Mesendoderm (in vitro differentiated cells): Measurements from ENCODE around the gene COL4A3.
"Not testable (repeated sequence)": the region's sequence is repeated elsewhere in the genome, so short reads cannot be mapped to it uniquely, and the experiment has no call there.

ENCODE experiments used
- DNase-seq: peaks from one replicate; pipeline ENCODE4 v3.0.0; 2013
- H2AK5ac ChIP-seq: 2 replicates; pipeline ENCODE4 v1.6.1; 2013; ENCODE audit warnings: low read length, inconsistent platforms
- H2BK120ac ChIP-seq: 2 replicates; pipeline ENCODE4 v1.6.1; 2013; ENCODE audit warnings: low read depth, mild to moderate bottlenecking, low read length, moderate library complexity, mixed read lengths
- H2BK15ac ChIP-seq: replicated peaks from 2 replicates; pipeline ENCODE4 v1.6.1; 2013; ENCODE audit warnings: low read depth, mild to moderate bottlenecking, moderate library complexity
- H2BK5ac ChIP-seq: 2 replicates; pipeline ENCODE4 v1.6.1; 2013; ENCODE audit warnings: low read length, inconsistent platforms
- H3K18ac ChIP-seq: 2 replicates; pipeline ENCODE4 v1.6.1; 2013; ENCODE audit warnings: mild to moderate bottlenecking, low read length, mixed read lengths
- H3K23ac ChIP-seq: one replicate; pipeline ENCODE4 v1.6.1; 2013; ENCODE audit warnings: low read length
- H3K27ac ChIP-seq: 2 replicates; pipeline ENCODE4 v1.5.1; 2013; ENCODE audit warnings: low read depth, mild to moderate bottlenecking, inconsistent platforms, low read length, moderate library complexity
- H3K27me3 ChIP-seq: 2 replicates; pipeline ENCODE4 v1.6.1; 2013; ENCODE audit warnings: low read length, control low read depth, mild to moderate bottlenecking, inconsistent platforms; ENCODE audit not compliant: insufficient read depth, poor library complexity
- H3K36me3 ChIP-seq: 2 replicates; pipeline ENCODE4 v1.6.1; 2013; ENCODE audit warnings: low read length, inconsistent platforms; ENCODE audit not compliant: control insufficient read depth, insufficient read depth
- H3K4ac ChIP-seq: one replicate; pipeline ENCODE4 v1.6.1; 2013; ENCODE audit warnings: low read depth, mild to moderate bottlenecking, low read length, moderate library complexity
- H3K4me1 ChIP-seq: 2 replicates; pipeline ENCODE4 v1.6.1; 2013; ENCODE audit warnings: low read depth, low read length, inconsistent platforms; ENCODE audit not compliant: control insufficient read depth
- H3K4me2 ChIP-seq: 2 replicates; pipeline ENCODE4 v1.6.1; 2013; ENCODE audit warnings: low read length
- H3K4me3 ChIP-seq: 2 replicates; pipeline ENCODE4 v1.5.1; 2013; ENCODE audit warnings: mild to moderate bottlenecking, low read length
- H3K56ac ChIP-seq: one replicate; pipeline ENCODE4 v1.6.1; 2013; ENCODE audit warnings: low read length
- H3K79me1 ChIP-seq: 2 replicates; pipeline ENCODE4 v1.6.1; 2013; ENCODE audit warnings: low read length, inconsistent platforms
- H3K79me2 ChIP-seq: 2 replicates; pipeline ENCODE4 v1.6.1; 2013; ENCODE audit warnings: mild to moderate bottlenecking, low read length; ENCODE audit not compliant: control insufficient read depth, insufficient read depth
- H3K9ac ChIP-seq: 2 replicates; pipeline ENCODE4 v1.6.1; 2013; ENCODE audit warnings: low read length, inconsistent platforms
- H4K5ac ChIP-seq: one replicate; pipeline ENCODE4 v1.6.1; 2013; ENCODE audit warnings: low read length
- H4K8ac ChIP-seq: one replicate; pipeline ENCODE4 v1.6.1; 2013; ENCODE audit warnings: low read depth, mild to moderate bottlenecking, control low read depth, low read length, moderate library complexity
- WGBS: extraction: QIAGEN DNeasy Blood & Tissue Kit; methylation state at CpG from one replicate; pipeline ENCODE4 v1.1.7; 2013; ENCODE audit warnings: low lambda C conversion rate, missing lambda C conversion rate; ENCODE audit not compliant: insufficient coverage; ENCODE audit errors: extremely low coverage; 5-methylcytosine and 5-hydroxymethylcytosine counted together

COL4A3 gene

DNA sequence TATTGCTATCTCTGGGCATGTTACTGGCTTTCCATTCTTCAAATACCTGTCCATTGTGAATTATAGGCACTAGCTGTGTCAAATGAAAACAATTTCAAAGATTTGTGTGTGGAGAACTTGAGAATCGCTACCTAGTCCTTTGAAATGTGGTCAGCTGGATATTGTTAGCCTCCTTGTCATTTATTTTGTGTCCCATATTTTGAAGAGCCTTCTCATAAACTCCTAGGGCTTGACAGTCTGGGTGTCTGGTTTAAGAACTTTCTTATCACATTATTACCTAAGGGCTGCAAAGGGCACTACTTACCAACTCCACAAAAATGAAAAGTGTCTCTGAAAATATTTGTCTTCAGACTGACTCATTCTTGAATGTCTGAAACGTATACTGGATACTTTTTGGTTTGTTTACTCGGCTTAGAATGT, 50.2 kb downstream of the COL4A3 start:
- H3K9ac ChIP-seq, result no peak overlapping the region
- no peaks in the 10 kb centered on the region for H3K36me3 ChIP-seq
- no peak overlapping the region for H2BK120ac ChIP-seq
- H3K4ac ChIP-seq, result no peak overlapping the region
- H3K79me2 ChIP-seq, result no peaks in the 10 kb centered on the region
- H2AK5ac ChIP-seq, result no peak overlapping the region
- H3K18ac ChIP-seq, result no peak overlapping the region
- no peak overlapping the region for H3K4me2 ChIP-seq
- H3K56ac ChIP-seq, result no peak overlapping the region
- no peak overlapping the region for H2BK15ac ChIP-seq
- H3K23ac ChIP-seq, result no peak overlapping the region
- H4K8ac ChIP-seq, result no peak overlapping the region
- DNase-seq, result no peak
- H4K5ac ChIP-seq, result no peak overlapping the region
- H3K27me3 ChIP-seq, result no peaks in the 10 kb centered on the region
- no peaks in the 10 kb centered on the region for H3K4me1 ChIP-seq
- H3K4me3 ChIP-seq, result no peak overlapping the region
- H2BK5ac ChIP-seq, result no peak overlapping the region
- H3K79me1 ChIP-seq, result no peaks in the 10 kb centered on the region
- no CpG with 5 or more reads among the region's 3 CpGs for WGBS
- H3K27ac ChIP-seq, result no peak overlapping the region

DNA sequence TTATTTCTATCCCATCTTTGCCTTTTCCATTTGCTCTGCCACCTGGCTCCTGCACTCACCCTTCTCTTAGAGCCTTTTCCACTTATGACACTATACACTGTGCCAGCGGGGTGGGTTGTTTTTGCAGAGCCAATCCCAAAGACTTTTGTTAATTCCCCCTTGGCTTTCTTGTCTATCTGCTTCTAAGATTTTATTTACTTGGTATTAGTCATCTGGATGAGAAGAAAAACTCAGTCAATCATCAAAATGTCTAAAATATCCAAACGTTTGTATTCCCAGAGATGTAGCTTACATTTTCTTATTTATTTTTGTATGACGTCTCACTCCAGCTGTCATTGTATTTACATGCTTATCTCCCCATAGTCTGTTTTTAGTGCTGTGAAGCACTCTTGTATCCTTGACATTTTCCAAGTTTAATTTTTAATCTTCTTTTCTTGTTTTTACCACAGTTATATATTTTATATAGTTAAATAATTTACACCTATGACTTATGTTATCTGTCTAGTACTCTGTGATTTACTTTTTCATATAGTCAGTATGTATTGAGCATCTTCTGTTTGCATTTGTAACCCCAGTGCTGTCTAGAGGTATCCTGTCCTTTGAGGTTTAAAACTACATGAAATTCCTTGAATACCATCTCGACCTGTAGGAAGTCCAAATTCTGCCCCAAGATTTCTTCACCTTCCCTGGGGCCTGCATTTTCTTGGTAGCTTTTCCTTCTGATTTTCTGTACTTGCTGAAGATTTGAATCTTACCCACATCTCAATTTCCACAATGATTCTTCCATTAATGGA, 55.1 kb downstream of the COL4A3 start:
- no peak overlapping the region for H2BK5ac ChIP-seq
- WGBS, result no CpG with 5 or more reads among the region's 4 CpGs
- DNase-seq, result peak; percentile 30

DNA sequence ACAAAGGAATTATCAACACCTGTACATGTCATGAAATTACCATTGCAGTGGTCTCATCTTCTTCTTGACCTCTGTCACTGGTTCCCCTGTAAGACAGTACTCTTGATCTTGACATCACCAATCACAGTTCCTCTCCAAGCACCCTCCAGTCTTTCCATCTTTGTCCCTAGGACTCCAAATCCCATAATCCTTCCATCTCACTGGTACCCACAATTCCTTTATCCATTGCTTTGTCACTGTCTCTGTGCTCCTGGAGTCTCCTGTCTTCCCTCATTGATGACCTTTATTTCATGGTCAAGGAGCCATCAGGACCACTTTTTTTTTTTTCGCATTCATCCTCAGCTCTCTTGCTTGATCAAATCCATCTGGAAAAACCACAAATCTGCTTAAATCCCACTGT, 56.7 kb downstream of the COL4A3 start:
- H2BK15ac ChIP-seq, result no peak overlapping the region
- no peak overlapping the region for H3K4me2 ChIP-seq
- H3K4me1 ChIP-seq, result no peaks in the 10 kb centered on the region
- no peaks in the 10 kb centered on the region for H3K36me3 ChIP-seq
- H2BK5ac ChIP-seq, result no peak overlapping the region
- H4K5ac ChIP-seq, result no peak overlapping the region
- no peak overlapping the region for H3K4ac ChIP-seq
- no peak overlapping the region for H3K4me3 ChIP-seq
- WGBS, result no CpG with 5 or more reads among the region's 1 CpG
- H3K23ac ChIP-seq, result no peak overlapping the region
- H3K79me2 ChIP-seq, result no peaks in the 10 kb centered on the region
- peak; percentile 34 for DNase-seq
- H3K9ac ChIP-seq, result no peak overlapping the region
- no peaks in the 10 kb centered on the region for H3K27me3 ChIP-seq
- no peak overlapping the region for H4K8ac ChIP-seq
- no peak overlapping the region for H3K56ac ChIP-seq
- H3K79me1 ChIP-seq, result no peaks in the 10 kb centered on the region
- no peak overlapping the region for H3K27ac ChIP-seq
- H3K18ac ChIP-seq, result no peak overlapping the region
- no peak overlapping the region for H2BK120ac ChIP-seq
- H2AK5ac ChIP-seq, result no peak overlapping the region

More for the DNA sequence above, 55.1 kb downstream of the COL4A3 start:
- Histone ChIP-seq H3K79me1 (no peaks in the 10 kb centered on the region), H4K8ac (no peak overlapping the region), H3K4me2 (no peak overlapping the region), H3K27ac (no peak overlapping the region), H3K4ac (no peak overlapping the region), H3K27me3 (no peaks in the 10 kb centered on the region), H2BK15ac (no peak overlapping the region), H3K4me3 (no peak overlapping the region), H4K5ac (no peak overlapping the region), H2AK5ac (no peak overlapping the region), H3K23ac (no peak overlapping the region), H2BK120ac (no peak overlapping the region), H3K18ac (no peak overlapping the region), H3K36me3 (no peaks in the 10 kb centered on the region), H3K9ac (no peak overlapping the region), H3K56ac (no peak overlapping the region), H3K4me1 (no peaks in the 10 kb centered on the region), H3K79me2 (no peaks in the 10 kb centered on the region)

DNA sequence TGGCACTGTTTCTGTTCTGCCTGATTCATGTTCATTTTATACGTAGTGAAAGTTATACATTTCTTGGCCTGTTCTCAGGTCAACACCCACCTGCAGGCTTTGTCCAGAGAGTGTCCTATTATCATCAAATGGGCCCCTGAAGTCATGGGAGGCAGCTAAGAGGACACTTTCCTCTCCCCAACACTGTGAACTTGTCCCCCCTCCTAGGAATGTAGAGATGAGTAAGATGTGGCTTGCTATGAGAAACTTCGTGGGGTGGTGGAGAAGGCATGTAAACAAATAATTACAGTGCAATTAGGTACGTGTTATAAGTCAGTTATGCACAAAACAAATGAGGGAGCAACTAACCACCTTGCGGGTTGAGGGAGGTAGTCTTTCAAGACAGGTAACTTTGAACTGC, 57.9 kb downstream of the COL4A3 start:
- no peak overlapping the region for H3K27ac ChIP-seq
- no peak overlapping the region for H2BK5ac ChIP-seq
- no peak overlapping the region for H3K56ac ChIP-seq
- no peak overlapping the region for H2BK120ac ChIP-seq
- H3K4me2 ChIP-seq, result no peak overlapping the region
- DNase-seq, result no peak
- H3K23ac ChIP-seq, result no peak overlapping the region
- no peak overlapping the region for H4K5ac ChIP-seq
- no CpG with 5 or more reads among the region's 4 CpGs for WGBS
- H3K4ac ChIP-seq, result no peak overlapping the region
- H3K79me2 ChIP-seq, result no peaks in the 10 kb centered on the region
- no peaks in the 10 kb centered on the region for H3K79me1 ChIP-seq
- H2BK15ac ChIP-seq, result no peak overlapping the region
- H3K4me1 ChIP-seq, result no peaks in the 10 kb centered on the region
- no peak overlapping the region for H3K9ac ChIP-seq
- no peak overlapping the region for H2AK5ac ChIP-seq
- no peaks in the 10 kb centered on the region for H3K27me3 ChIP-seq
- H3K18ac ChIP-seq, result no peak overlapping the region
- no peaks in the 10 kb centered on the region for H3K36me3 ChIP-seq
- H3K4me3 ChIP-seq, result no peak overlapping the region
- no peak overlapping the region for H4K8ac ChIP-seq

DNA sequence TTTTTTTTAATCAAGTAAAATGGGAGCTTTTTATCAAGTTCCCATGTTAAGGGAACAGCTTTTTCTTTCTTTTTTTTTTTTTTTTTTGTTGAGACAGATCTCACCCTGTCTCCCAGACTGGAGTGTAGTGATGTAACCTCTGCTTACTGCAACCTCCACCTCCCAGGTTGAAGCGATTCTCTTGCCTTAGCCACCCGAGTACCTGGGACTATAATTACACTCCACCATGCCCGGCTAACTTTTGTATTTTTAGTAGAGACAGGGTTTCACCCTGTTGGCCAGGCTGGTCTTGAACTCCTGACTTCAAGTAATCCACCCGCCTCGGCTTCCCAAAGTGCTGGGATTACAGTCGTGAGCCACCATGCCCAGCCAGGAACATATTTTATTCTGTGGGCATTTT, 61.2 kb downstream of the COL4A3 start:
- not testable (repeated sequence) for H2BK5ac ChIP-seq, H3K4me1 ChIP-seq, H3K9ac ChIP-seq

More for the DNA sequence above, 61.2 kb downstream of the COL4A3 start:
- H3K36me3 ChIP-seq, H4K8ac ChIP-seq, H2BK120ac ChIP-seq, H3K79me1 ChIP-seq, H4K5ac ChIP-seq, DNase-seq, H3K56ac ChIP-seq, H2AK5ac ChIP-seq, H2BK15ac ChIP-seq, H3K23ac ChIP-seq, H3K27me3 ChIP-seq, H3K27ac ChIP-seq, H3K4me3 ChIP-seq, H3K4ac ChIP-seq, H3K18ac ChIP-seq, H3K79me2 ChIP-seq, H3K4me2 ChIP-seq: not testable (repeated sequence)
- WGBS, result no CpG with 5 or more reads among the region's 6 CpGs
